Esophagus squamous epithelium (tissue), 5 donors: Measurements from ENCODE around the gene STXBP5L. TPM values are rescaled to one million over a fixed set of nuclear protein-coding genes. Genes with fewer than 3 reads are reported as not detected.

Experiments used
- DNase-seq: peaks from one replicate; lab custom pipeline; 2025; lab: John Stamatoyannopoulos, UW
- H3K27ac ChIP-seq, 4 donors: fragments of 200-600 bp; sonication (generic); one replicate each; pipeline ENCODE4 v1.5.1; 2016 to 2019; ENCODE audit warnings: mild to moderate bottlenecking in 1 of 4
- H3K27me3 ChIP-seq, 4 donors: fragments of 200-600 bp; sonication (generic); 1 replicate in 3 of 4; 2 replicates in 1 of 4; pipeline versions ENCODE4 v1.5.1 to v1.6.0; 2017 to 2021; ENCODE audit warnings: antibody characterized with exemption in 1 of 4
- H3K36me3 ChIP-seq, 3 donors: fragments of 200-600 bp; sonication (generic); one replicate each; pipeline ENCODE4 v1.5.1; 2016 to 2019
- H3K4me1 ChIP-seq, 3 donors: fragments of 200-600 bp; sonication (generic); one replicate each; pipeline ENCODE4 v1.5.1; 2017 to 2019
- H3K4me3 ChIP-seq, 4 donors: fragments of 200-600 bp; sonication (generic); 1 replicate in 3 of 4; 2 replicates in 1 of 4; pipeline ENCODE4 v1.5.1; 2016 to 2019; ENCODE audit warnings: mild to moderate bottlenecking in 2 of 4, moderate library complexity in 1 of 4
- H3K9me3 ChIP-seq, 3 donors: fragments of 200-600 bp; sonication (generic); one replicate each; pipeline ENCODE4 v1.5.1; 2016 to 2019
- CTCF ChIP-seq, 6 experiments: fragments of 450-650 bp in 4 of 6; fragments of 200-600 bp in 2 of 6; sonication (generic) in 2 of 6; IDR thresholded peaks; one replicate each; pipeline ENCODE4 v1.5.1; 2016 to 2019; ENCODE audit warnings: antibody characterized with exemption in 6 of 6, mild to moderate bottlenecking in 4 of 6, moderate library complexity in 4 of 6
- POLR2A ChIP-seq, 4 donors: fragments of 450-650 bp; IDR thresholded peaks; one replicate each; pipeline ENCODE4 v1.6.1; 2017; ENCODE audit warnings: antibody characterized with exemption in 4 of 4, mild to moderate bottlenecking in 4 of 4, moderate library complexity in 3 of 4
- WGBS, 2 donors: methylation state at CpG; one replicate each; pipeline ENCODE4 v1.1.5; 2018; 5-methylcytosine and 5-hydroxymethylcytosine counted together
- intact Hi-C: fragments of 100-400 bp; cut with DNase I; formaldehyde crosslinking; loops from one replicate; pipeline ENCODE4 v1.15.0; 2022
- total RNA-seq, 4 donors: library from RNA; depleted of rRNA; stranded (reverse); fragments of >200 nt; gene quantifications; one replicate each; pipeline ENCODE4 v1.1.0, GENCODE V29; 2016
- donor health status: DM: yes; HTN: yes; CAD: no.

The STXBP5L gene
- total RNA-seq, 4 donors from 2014 or later: 0.04 to 1.9 (median 0.18) TPM; not detected in 1

GRCh38 chr3:121414924-121415323 is 506.9 kb downstream of the STXBP5L start:
- H3K36me3 ChIP-seq: no peaks in the 10 kb centered on the region
- H3K27ac ChIP-seq: no peak overlapping the region
- no peaks in the 10 kb centered on the region for H3K4me1 ChIP-seq
- H3K4me3 ChIP-seq: no peak overlapping the region
- 83 to 85% methylated on average over 2 of the region's 2 CpGs for WGBS, 2 donors
- no peak for DNase-seq
- intact Hi-C loops: no loop called here
- TF ChIP-seq POLR2A (IDR thresholded peaks at IDR 0.05) (no peak), CTCF (IDR thresholded peaks at IDR 0.05) (no peak)
- H3K27me3 ChIP-seq: no peaks in the 10 kb centered on the region
- no peaks in the 10 kb centered on the region for H3K9me3 ChIP-seq

- Histone ChIP-seq H3K36me3 (no peaks in the 10 kb centered on the region), H3K27ac (no peak overlapping the region), H3K4me3 (no peak overlapping the region), H3K9me3 (no peaks in the 10 kb centered on the region), H3K27me3 (no peaks in the 10 kb centered on the region), H3K4me1 (no peaks in the 10 kb centered on the region)
- TF ChIP-seq POLR2A (IDR thresholded peaks at IDR 0.05) (no peak), CTCF (IDR thresholded peaks at IDR 0.05) (no peak)
- WGBS, 2 donors: 82 to 87% methylated on average over 6 of the region's 6 CpGs
- DNase-seq: no peak
- intact Hi-C loops: no loop called here
These were observed 510.2 kb downstream of the STXBP5L start for GRCh38 chr3:121418182-121418581.

GRCh38 chr3:121424549-121424948 is 516.5 kb downstream of the STXBP5L start:
- H3K27ac ChIP-seq: no peak overlapping the region
- no peaks in the 10 kb centered on the region for H3K9me3 ChIP-seq
- H3K4me1 ChIP-seq: no peaks in the 10 kb centered on the region
- intact Hi-C loops: no loop called here
- no peaks in the 10 kb centered on the region for H3K36me3 ChIP-seq
- no peaks in the 10 kb centered on the region for H3K27me3 ChIP-seq
- H3K4me3 ChIP-seq: no peak overlapping the region
- no peak for DNase-seq
- no peak for TF ChIP-seq CTCF (IDR thresholded peaks at IDR 0.05)
- TF ChIP-seq POLR2A (IDR thresholded peaks at IDR 0.05): no peak

GRCh38 chr3:121430664-121431215 is 522.7 kb downstream of the STXBP5L start:
- Histone ChIP-seq H3K4me3 (no peak overlapping the region), H3K27me3 (no peaks in the 10 kb centered on the region), H3K36me3 (no peaks in the 10 kb centered on the region), H3K9me3 (no peaks in the 10 kb centered on the region), H3K4me1 (peaks cover 0 to 11% (median 0%) of the 10 kb centered on the region in 3 donors), H3K27ac (no peak overlapping the region)
- intact Hi-C loops: no loop called here
- TF ChIP-seq POLR2A (IDR thresholded peaks at IDR 0.05) (no peak), CTCF (IDR thresholded peaks at IDR 0.05) (no peak)
- DNase-seq: no peak

GRCh38 chr3:121431726-121432517 is 523.9 kb downstream of the STXBP5L start:
- no peaks in the 10 kb centered on the region for H3K36me3 ChIP-seq
- peak overlapping the region; percentile 5 to 54 (median 14) for H3K4me3 ChIP-seq
- 55 to 62% methylated on average over 5 of the region's 5 CpGs for WGBS, 2 donors

More at GRCh38 chr3:121431726-121432517, 523.9 kb downstream of the STXBP5L start:
- no peak overlapping the region for H3K27ac ChIP-seq
- peaks cover 0 to 18% (median 2%) of the 10 kb centered on the region in 3 donors for H3K4me1 ChIP-seq
- DNase-seq: no peak
- no peaks in the 10 kb centered on the region for H3K9me3 ChIP-seq
- intact Hi-C loops: no loop called here
- TF ChIP-seq CTCF (IDR thresholded peaks at IDR 0.05): no peak
- no peak for TF ChIP-seq POLR2A (IDR thresholded peaks at IDR 0.05)
- no peaks in the 10 kb centered on the region for H3K27me3 ChIP-seq
